Ishikawa (cell line): ENCODE measurements around the gene DPM1.

Experiments
- CEBPB ChIP-seq: IDR thresholded peaks from 2 replicates; pipeline ENCODE4 v1.6.1; 2012
- CREB1 ChIP-seq: IDR thresholded peaks from 2 replicates; pipeline ENCODE4 v1.6.1; 2012; ENCODE audit warnings: low read depth
- EGR1 ChIP-seq: IDR thresholded peaks from 2 replicates; pipeline ENCODE4 v1.6.1; 2012
- EP300 ChIP-seq: IDR thresholded peaks from 2 replicates; pipeline ENCODE4 v1.6.1; 2012; ENCODE audit warnings: borderline replicate concordance
- FOXM1 ChIP-seq: IDR thresholded peaks from 2 replicates; pipeline ENCODE4 v1.6.1; 2012; ENCODE audit warnings: low read depth, borderline replicate concordance
- NFIC ChIP-seq: IDR thresholded peaks from 2 replicates; pipeline ENCODE4 v1.6.1; 2012
- RAD21 ChIP-seq: IDR thresholded peaks from 2 replicates; pipeline ENCODE4 v1.6.1; 2012; ENCODE audit warnings: low read depth
- TAF1 ChIP-seq: IDR thresholded peaks from 2 replicates; pipeline ENCODE4 v1.6.1; 2012; ENCODE audit warnings: low read depth, mild to moderate bottlenecking
- TCF12 ChIP-seq: IDR thresholded peaks from 2 replicates; pipeline ENCODE4 v1.6.1; 2012; ENCODE audit warnings: low read depth
- TEAD4 ChIP-seq: IDR thresholded peaks from 2 replicates; pipeline ENCODE4 v1.6.1; 2012
- YY1 ChIP-seq: IDR thresholded peaks from 2 replicates; pipeline ENCODE4 v1.6.1; 2012; ENCODE audit warnings: low read depth
- ZBTB7A ChIP-seq: IDR thresholded peaks from 2 replicates; pipeline ENCODE4 v1.6.1; 2012; ENCODE audit warnings: low read depth
- TF ChIP-seq, protein P1 (sequence below): IDR thresholded peaks from 2 replicates; pipeline ENCODE4 v1.6.1; 2012
- TF ChIP-seq, protein P2 (sequence below): IDR thresholded peaks from 2 replicates; pipeline ENCODE4 v1.6.1; 2012; ENCODE audit warnings: low read depth, mild to moderate bottlenecking
- TF ChIP-seq, protein P3 (sequence below): IDR thresholded peaks from 2 replicates; pipeline ENCODE4 v1.6.1; 2012

The DPM1 gene

GRCh38 chr20:50999355-50999754, 41.0 kb upstream of the DPM1 start:
- TF ChIP-seq, protein P1, sequence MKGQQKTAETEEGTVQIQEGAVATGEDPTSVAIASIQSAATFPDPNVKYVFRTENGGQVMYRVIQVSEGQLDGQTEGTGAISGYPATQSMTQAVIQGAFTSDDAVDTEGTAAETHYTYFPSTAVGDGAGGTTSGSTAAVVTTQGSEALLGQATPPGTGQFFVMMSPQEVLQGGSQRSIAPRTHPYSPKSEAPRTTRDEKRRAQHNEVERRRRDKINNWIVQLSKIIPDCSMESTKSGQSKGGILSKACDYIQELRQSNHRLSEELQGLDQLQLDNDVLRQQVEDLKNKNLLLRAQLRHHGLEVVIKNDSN = no peak
- no peak for TF ChIP-seq TEAD4
- no peak for TF ChIP-seq CEBPB
- TF ChIP-seq EGR1 = no peak
- TF ChIP-seq ZBTB7A = no peak
- TF ChIP-seq TCF12 = no peak
- no peak for TF ChIP-seq YY1
- no peak for TF ChIP-seq RAD21
- TF ChIP-seq NFIC = no peak
- TF ChIP-seq CREB1 = no peak
- no peak for TF ChIP-seq TAF1
- TF ChIP-seq, protein P2, sequence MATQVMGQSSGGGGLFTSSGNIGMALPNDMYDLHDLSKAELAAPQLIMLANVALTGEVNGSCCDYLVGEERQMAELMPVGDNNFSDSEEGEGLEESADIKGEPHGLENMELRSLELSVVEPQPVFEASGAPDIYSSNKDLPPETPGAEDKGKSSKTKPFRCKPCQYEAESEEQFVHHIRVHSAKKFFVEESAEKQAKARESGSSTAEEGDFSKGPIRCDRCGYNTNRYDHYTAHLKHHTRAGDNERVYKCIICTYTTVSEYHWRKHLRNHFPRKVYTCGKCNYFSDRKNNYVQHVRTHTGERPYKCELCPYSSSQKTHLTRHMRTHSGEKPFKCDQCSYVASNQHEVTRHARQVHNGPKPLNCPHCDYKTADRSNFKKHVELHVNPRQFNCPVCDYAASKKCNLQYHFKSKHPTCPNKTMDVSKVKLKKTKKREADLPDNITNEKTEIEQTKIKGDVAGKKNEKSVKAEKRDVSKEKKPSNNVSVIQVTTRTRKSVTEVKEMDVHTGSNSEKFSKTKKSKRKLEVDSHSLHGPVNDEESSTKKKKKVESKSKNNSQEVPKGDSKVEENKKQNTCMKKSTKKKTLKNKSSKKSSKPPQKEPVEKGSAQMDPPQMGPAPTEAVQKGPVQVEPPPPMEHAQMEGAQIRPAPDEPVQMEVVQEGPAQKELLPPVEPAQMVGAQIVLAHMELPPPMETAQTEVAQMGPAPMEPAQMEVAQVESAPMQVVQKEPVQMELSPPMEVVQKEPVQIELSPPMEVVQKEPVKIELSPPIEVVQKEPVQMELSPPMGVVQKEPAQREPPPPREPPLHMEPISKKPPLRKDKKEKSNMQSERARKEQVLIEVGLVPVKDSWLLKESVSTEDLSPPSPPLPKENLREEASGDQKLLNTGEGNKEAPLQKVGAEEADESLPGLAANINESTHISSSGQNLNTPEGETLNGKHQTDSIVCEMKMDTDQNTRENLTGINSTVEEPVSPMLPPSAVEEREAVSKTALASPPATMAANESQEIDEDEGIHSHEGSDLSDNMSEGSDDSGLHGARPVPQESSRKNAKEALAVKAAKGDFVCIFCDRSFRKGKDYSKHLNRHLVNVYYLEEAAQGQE = no peak
- TF ChIP-seq EP300 = no peak
- TF ChIP-seq FOXM1 = no peak
- TF ChIP-seq, protein P3, sequence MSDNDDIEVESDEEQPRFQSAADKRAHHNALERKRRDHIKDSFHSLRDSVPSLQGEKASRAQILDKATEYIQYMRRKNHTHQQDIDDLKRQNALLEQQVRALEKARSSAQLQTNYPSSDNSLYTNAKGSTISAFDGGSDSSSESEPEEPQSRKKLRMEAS = no peak

GRCh38 chr20:50996901-50997865, 38.9 kb upstream of the DPM1 start:
- TF ChIP-seq EGR1 = no peak
- TF ChIP-seq EP300 = no peak
- TF ChIP-seq, protein P3 = no peak
- no peak for TF ChIP-seq TEAD4

GRCh38 chr20:50995506-50995905, 37.2 kb upstream of the DPM1 start:
- no peak for TF ChIP-seq FOXM1
- 0 out of 2 replicates have a peak, but pooled peaks have one; percentile 15 for TF ChIP-seq CEBPB
- no peak for TF ChIP-seq ZBTB7A
- TF ChIP-seq, protein P3 = no peak

GRCh38 chr20:50993876-50994275, 35.5 kb upstream of the DPM1 start:
- TF ChIP-seq NFIC (no peak), ZBTB7A (no peak), TAF1 (no peak), CEBPB (no peak), TCF12 (no peak)

- TF ChIP-seq, protein P1 = peak; percentile 80
- TF ChIP-seq NFIC = no peak
- TF ChIP-seq EP300 = no peak
- peak; percentile 80 for TF ChIP-seq RAD21
- no peak for TF ChIP-seq FOXM1
Measured at GRCh38 chr20:50992733-50993457, 34.6 kb upstream of the DPM1 start.

DNA sequence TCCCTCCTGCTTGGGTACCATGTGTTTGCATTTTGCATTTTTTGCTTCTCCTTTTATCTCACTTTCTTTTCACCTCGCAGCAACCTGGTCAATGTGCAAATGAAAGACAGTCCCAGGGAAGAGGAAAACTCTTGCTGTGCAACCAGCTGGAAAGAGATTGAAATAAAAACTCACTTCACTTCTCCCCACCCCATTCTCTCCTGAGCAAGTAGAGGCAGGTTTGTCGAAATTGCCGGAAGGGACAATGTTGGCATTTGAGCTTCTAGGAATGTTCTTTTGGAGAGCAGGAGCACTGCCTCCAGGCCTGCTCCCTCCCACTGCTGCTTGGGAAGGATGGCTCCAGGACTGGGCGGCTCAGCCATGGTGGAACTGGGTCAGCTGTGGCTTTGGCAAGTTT, 34.0 kb upstream of the DPM1 start:
- TF ChIP-seq, protein P2 = no peak
- TF ChIP-seq, protein P3 = no peak
- TF ChIP-seq RAD21 (no peak), EGR1 (no peak), NFIC (no peak), ZBTB7A (no peak), TCF12 (no peak), TEAD4 (no peak), CREB1 (no peak), EP300 (no peak), TAF1 (no peak), FOXM1 (no peak), YY1 (no peak), CEBPB (no peak)
- TF ChIP-seq, protein P1 = no peak
